Measurements from ENCODE around the gene RCN2. TPM values are rescaled to one million over a fixed set of nuclear protein-coding genes. Genes with fewer than 3 reads are reported as not detected.

RCN2 gene
- total RNA-seq, 1 experiment from 2014 or later: 82.7 TPM

- no peaks in the 10 kb centered on the region for H3K9me3 ChIP-seq (ENCODE audit: low read length)
- intact Hi-C loops (cut with micrococcal nuclease): no loop called here
- TF ChIP-seq CTCF (conservative IDR thresholded peaks at IDR 0.05; ENCODE audit: low read depth, low read length): no peak
- no peak for TF ChIP-seq EZH2 (IDR thresholded peaks at IDR 0.05; ENCODE audit: low read length, unreplicated experiment)
- no peak for TF ChIP-seq EZH2phosphoT487 (IDR thresholded peaks at IDR 0.05; ENCODE audit: borderline replicate concordance, low read length)
- H3K4me1 ChIP-seq (ENCODE audit: insufficient read depth, low read length): no peaks in the 10 kb centered on the region
- H3F3A ChIP-seq (ENCODE audit: low read length, unreplicated experiment): no peaks in the 10 kb centered on the region
- H3K9me2 ChIP-seq (replicated peaks; ENCODE audit: low read length): no peaks in the 10 kb centered on the region
- H2AFZ ChIP-seq (ENCODE audit: low read length): no peak overlapping the region
- ChIA-PET POLR2A (ENCODE audit: unreplicated experiment) (no interaction called here), CTCF (interaction anchor here (0.6 to 0.7 kb wide), 2 partner anchors 30 to 1351 kb away, joined by 3 read pairs; no protein-coding TSS in a partner anchor)
- no TSS peak for BruUV-seq (replicated peaks)
- no peak overlapping the region for H3K27ac ChIP-seq (ENCODE audit: low read length)
- no peak overlapping the region for H3K9ac ChIP-seq (ENCODE audit: low read length)
- H3K79me2 ChIP-seq (ENCODE audit: low read length): no peaks in the 10 kb centered on the region
- H4K20me1 ChIP-seq (ENCODE audit: low read length): no peaks in the 10 kb centered on the region
- ATAC-seq: no peak
- H3K4me2 ChIP-seq (ENCODE audit: low read length): no peak overlapping the region
- DNase-seq: no peak
- H3K4me3 ChIP-seq (ENCODE audit: low read length): no peak overlapping the region
- H3K27me3 ChIP-seq (ENCODE audit: low read length): no peaks in the 10 kb centered on the region
- H3K36me3 ChIP-seq (ENCODE audit: low read depth, low read length): peaks cover 3% of the 10 kb centered on the region; the same call in 1 of the 2 replicates
Measured at GRCh38 chr15:76941636-76942035, 10.1 kb downstream of the RCN2 start.

GRCh38 chr15:76942331-76942730 lies 10.8 kb downstream of the RCN2 start:
- H3K4me2 ChIP-seq (ENCODE audit: low read length): no peak overlapping the region
- BruUV-seq (replicated peaks): no TSS peak
- no peaks in the 10 kb centered on the region for H4K20me1 ChIP-seq (ENCODE audit: low read length)
- ATAC-seq (no peak), DNase-seq (no peak)
- H3K4me1 ChIP-seq (ENCODE audit: insufficient read depth, low read length): no peaks in the 10 kb centered on the region
- no peaks in the 10 kb centered on the region for H3K79me2 ChIP-seq (ENCODE audit: low read length)
- no peak overlapping the region for H3K27ac ChIP-seq (ENCODE audit: low read length)
- no peak overlapping the region for H2AFZ ChIP-seq (ENCODE audit: low read length)
- H3F3A ChIP-seq (ENCODE audit: low read length, unreplicated experiment): no peaks in the 10 kb centered on the region
- no peak overlapping the region for H3K9ac ChIP-seq (ENCODE audit: low read length)
- H3K4me3 ChIP-seq (ENCODE audit: low read length): no peak overlapping the region
- ChIA-PET POLR2A (ENCODE audit: unreplicated experiment) (no interaction called here), CTCF (no interaction called here)
- H3K36me3 ChIP-seq (ENCODE audit: low read depth, low read length): peaks cover 3% of the 10 kb centered on the region; the same call in 1 of the 2 replicates
- no peaks in the 10 kb centered on the region for H3K9me2 ChIP-seq (replicated peaks; ENCODE audit: low read length)
- TF ChIP-seq EZH2 (IDR thresholded peaks at IDR 0.05; ENCODE audit: low read length, unreplicated experiment) (no peak), CTCF (conservative IDR thresholded peaks at IDR 0.05; ENCODE audit: low read depth, low read length) (no peak), EZH2phosphoT487 (IDR thresholded peaks at IDR 0.05; ENCODE audit: borderline replicate concordance, low read length) (no peak)
- no peaks in the 10 kb centered on the region for H3K9me3 ChIP-seq (ENCODE audit: low read length)
- H3K27me3 ChIP-seq (ENCODE audit: low read length): no peaks in the 10 kb centered on the region
- intact Hi-C loops (cut with micrococcal nuclease): no loop called here

- H3K36me3 ChIP-seq (ENCODE audit: low read depth, low read length): peaks cover 3% of the 10 kb centered on the region; the same call in 1 of the 2 replicates
- H3K4me1 ChIP-seq (ENCODE audit: insufficient read depth, low read length): no peaks in the 10 kb centered on the region
- no peaks in the 10 kb centered on the region for H3K9me3 ChIP-seq (ENCODE audit: low read length)
- no peaks in the 10 kb centered on the region for H3K79me2 ChIP-seq (ENCODE audit: low read length)
- H3K9ac ChIP-seq (ENCODE audit: low read length): no peak overlapping the region
- no peak overlapping the region for H3K4me2 ChIP-seq (ENCODE audit: low read length)
- no TSS peak for BruUV-seq (replicated peaks)
- intact Hi-C loops (cut with micrococcal nuclease): no loop called here
- TF ChIP-seq EZH2 (IDR thresholded peaks at IDR 0.05; ENCODE audit: low read length, unreplicated experiment): no peak
- TF ChIP-seq CTCF (conservative IDR thresholded peaks at IDR 0.05; ENCODE audit: low read depth, low read length): no peak
- H3K27ac ChIP-seq (ENCODE audit: low read length): no peak overlapping the region
- H4K20me1 ChIP-seq (ENCODE audit: low read length): no peaks in the 10 kb centered on the region
- H2AFZ ChIP-seq (ENCODE audit: low read length): no peak overlapping the region
- H3K27me3 ChIP-seq (ENCODE audit: low read length): no peaks in the 10 kb centered on the region
- DNase-seq (no peak), ATAC-seq (no peak)
- POLR2A ChIA-PET (ENCODE audit: unreplicated experiment): no interaction called here
- no peaks in the 10 kb centered on the region for H3F3A ChIP-seq (ENCODE audit: low read length, unreplicated experiment)
- H3K4me3 ChIP-seq (ENCODE audit: low read length): no peak overlapping the region
- H3K9me2 ChIP-seq (replicated peaks; ENCODE audit: low read length): no peaks in the 10 kb centered on the region
- CTCF ChIA-PET: no interaction called here
Measured at GRCh38 chr15:76945494-76946093, 14.0 kb downstream of the RCN2 start.
